A673 (cell line): Measurements from ENCODE around the gene OR5C1.

Source experiments
- CTCF ChIP-seq: fragments of 300-800, 200-600 bp; sonication (generic); conservative IDR thresholded peaks from 2 replicates; pipeline ENCODE4 v1.5.1; 2017; ENCODE audit warnings: low read depth, mild to moderate bottlenecking, antibody characterized with exemption, low read length, moderate library complexity, mixed read lengths
- EZH2 ChIP-seq: fragments of 200-600 bp; sonication (generic); IDR thresholded peaks from 2 replicates; pipeline ENCODE4 v1.6.1; 2017; ENCODE audit warnings: borderline replicate concordance, low read depth, mild to moderate bottlenecking, mixed read lengths, antibody characterized with exemption, low read length; ENCODE audit not compliant: poor library complexity, severe bottlenecking

GRCh38 chr9:122788831-122789230, at the start of gene OR5C1:
- TF ChIP-seq EZH2 (no peak), CTCF (no peak)
